ENCODE results near the gene MAST2. TPM values are rescaled to one million over a fixed set of nuclear protein-coding genes. Genes with fewer than 3 reads are reported as not detected.

Gene MAST2
- total RNA-seq (2014; rRNA removed; shearing (Covaris generic)): 13.1 and 14.2 TPM in 2 replicates

GRCh38 chr1:45803299-45803780, at the start of gene MAST2:
Gene MAST2 (plus strand): TSS chr1:45803612. CDS start chr1:45803896, 284 bp downstream.
- peak; percentile 89 for DNase-seq (ENCODE audit: low read depth)

- no peak for DNase-seq (ENCODE audit: low read depth)
Observed at GRCh38 chr1:45755697-45756096, 47.7 kb upstream of the MAST2 start.

- no peak for DNase-seq (ENCODE audit: low read depth)
Observed at GRCh38 chr1:45762291-45762690, 41.1 kb upstream of the MAST2 start.

- DNase-seq (ENCODE audit: low read depth): no peak
Observed at GRCh38 chr1:45765999-45766792, 37.2 kb upstream of the MAST2 start.

- peak; percentile 41 for DNase-seq (ENCODE audit: low read depth)
Observed at GRCh38 chr1:45767035-45767434, 36.4 kb upstream of the MAST2 start.

GRCh38 chr1:45769261-45769932, 34.0 kb upstream of the MAST2 start:
- DNase-seq (ENCODE audit: low read depth): peak; percentile 31

- no peak for DNase-seq (ENCODE audit: low read depth)
Observed at GRCh38 chr1:45772971-45773370, 30.4 kb upstream of the MAST2 start.

GRCh38 chr1:45775794-45776193, 27.6 kb upstream of the MAST2 start:
- no peak for DNase-seq (ENCODE audit: low read depth)

GRCh38 chr1:45785583-45785982, 17.8 kb upstream of the MAST2 start:
- DNase-seq (ENCODE audit: low read depth): peak; percentile 27

- DNase-seq (ENCODE audit: low read depth): no peak
Observed at GRCh38 chr1:45787905-45788304, 15.5 kb upstream of the MAST2 start.

- no peak for DNase-seq (ENCODE audit: low read depth)
Observed at GRCh38 chr1:45789601-45790000, 13.8 kb upstream of the MAST2 start.

GRCh38 chr1:45792744-45793143, 10.7 kb upstream of the MAST2 start:
- no peak for DNase-seq (ENCODE audit: low read depth)

GRCh38 chr1:45793942-45794604, 9.3 kb upstream of the MAST2 start:
- DNase-seq (ENCODE audit: low read depth): no peak

- no peak for DNase-seq (ENCODE audit: low read depth)
Observed at GRCh38 chr1:45796381-45796780, 7.0 kb upstream of the MAST2 start.

- no peak for DNase-seq (ENCODE audit: low read depth)
Observed at GRCh38 chr1:45796946-45797345, 6.5 kb upstream of the MAST2 start.

GRCh38 chr1:45800899-45801298, 2.5 kb upstream of the MAST2 start:
- DNase-seq (ENCODE audit: low read depth): no peak

GRCh38 chr1:45802343-45803298, 791 bp upstream of the MAST2 start:
- DNase-seq (ENCODE audit: low read depth): peak; percentile 98

GRCh38 chr1:45803781-45804668, 613 bp downstream of the MAST2 start:
- peak; percentile 16 for DNase-seq (ENCODE audit: low read depth)

GRCh38 chr1:45804669-45804969, 1.2 kb downstream of the MAST2 start:
- no peak for DNase-seq (ENCODE audit: low read depth)

- DNase-seq (ENCODE audit: low read depth): no peak
Observed at GRCh38 chr1:45806129-45806528, 2.7 kb downstream of the MAST2 start.

Data from RPMI7951 (cell line).